EH (cell line): Measurements from ENCODE around the gene STON2.
"Not testable (repeated sequence)": the region's sequence is repeated elsewhere in the genome, so short reads cannot be mapped to it uniquely, and the experiment has no call there.

Experiments
- DNase-seq: peaks from one replicate; pipeline ENCODE4 v3.0.0-alpha.2; 2015; ENCODE audit warnings: low read depth

Gene STON2

GRCh38 chr14:81382517-81383225 is 17.5 kb downstream of the STON2 start:
- DNase-seq, result no peak

GRCh38 chr14:81380009-81380408 is 20.1 kb downstream of the STON2 start:
- DNase-seq, result not testable (repeated sequence)

- no peak for DNase-seq
Observed at GRCh38 chr14:81371802-81372201, 28.3 kb downstream of the STON2 start.

- no peak for DNase-seq
Observed at GRCh38 chr14:81367563-81367962, 32.6 kb downstream of the STON2 start.

- DNase-seq, result no peak
Observed at GRCh38 chr14:81366884-81367283, 33.2 kb downstream of the STON2 start.

GRCh38 chr14:81366214-81366613 is 33.9 kb downstream of the STON2 start:
- DNase-seq, result no peak

GRCh38 chr14:81363746-81364378 is 36.3 kb downstream of the STON2 start:
- no peak for DNase-seq

- no peak for DNase-seq
Observed at GRCh38 chr14:81353691-81354323, 46.3 kb downstream of the STON2 start.

- DNase-seq, result no peak
Observed at GRCh38 chr14:81352413-81352812, 47.7 kb downstream of the STON2 start.

- DNase-seq, result no peak
Observed at GRCh38 chr14:81351205-81351604, 48.9 kb downstream of the STON2 start.

- DNase-seq, result no peak
Observed at GRCh38 chr14:81350344-81351130, 49.6 kb downstream of the STON2 start.

- no peak for DNase-seq
Observed at GRCh38 chr14:81348061-81348460, 52.1 kb downstream of the STON2 start.

GRCh38 chr14:81345781-81346180 is 54.3 kb downstream of the STON2 start:
- DNase-seq, result no peak

GRCh38 chr14:81344481-81345160 is 55.5 kb downstream of the STON2 start:
- DNase-seq, result no peak

- no peak for DNase-seq
Observed at GRCh38 chr14:81343701-81344100, 56.4 kb downstream of the STON2 start.

GRCh38 chr14:81342850-81343580 is 57.1 kb downstream of the STON2 start:
- no peak for DNase-seq

- no peak for DNase-seq
Observed at GRCh38 chr14:81341781-81342180, 58.3 kb downstream of the STON2 start.

- DNase-seq, result no peak
Observed at GRCh38 chr14:81341370-81341769, 58.8 kb downstream of the STON2 start.

- DNase-seq, result no peak
Observed at GRCh38 chr14:81340201-81340600, 59.9 kb downstream of the STON2 start.

- no peak for DNase-seq
Observed at GRCh38 chr14:81337073-81337472, 63.1 kb downstream of the STON2 start.

- no peak for DNase-seq
Observed at GRCh38 chr14:81336009-81336408, 64.1 kb downstream of the STON2 start.
